ENCODE data around the gene DYNC1I1. TPM values are rescaled to one million over a fixed set of nuclear protein-coding genes. Genes with fewer than 3 reads are reported as not detected.

DYNC1I1 gene
- total and polyA plus RNA-seq, 10 donors = 0.21 to 7.5 (median 0.86) TPM

DNA sequence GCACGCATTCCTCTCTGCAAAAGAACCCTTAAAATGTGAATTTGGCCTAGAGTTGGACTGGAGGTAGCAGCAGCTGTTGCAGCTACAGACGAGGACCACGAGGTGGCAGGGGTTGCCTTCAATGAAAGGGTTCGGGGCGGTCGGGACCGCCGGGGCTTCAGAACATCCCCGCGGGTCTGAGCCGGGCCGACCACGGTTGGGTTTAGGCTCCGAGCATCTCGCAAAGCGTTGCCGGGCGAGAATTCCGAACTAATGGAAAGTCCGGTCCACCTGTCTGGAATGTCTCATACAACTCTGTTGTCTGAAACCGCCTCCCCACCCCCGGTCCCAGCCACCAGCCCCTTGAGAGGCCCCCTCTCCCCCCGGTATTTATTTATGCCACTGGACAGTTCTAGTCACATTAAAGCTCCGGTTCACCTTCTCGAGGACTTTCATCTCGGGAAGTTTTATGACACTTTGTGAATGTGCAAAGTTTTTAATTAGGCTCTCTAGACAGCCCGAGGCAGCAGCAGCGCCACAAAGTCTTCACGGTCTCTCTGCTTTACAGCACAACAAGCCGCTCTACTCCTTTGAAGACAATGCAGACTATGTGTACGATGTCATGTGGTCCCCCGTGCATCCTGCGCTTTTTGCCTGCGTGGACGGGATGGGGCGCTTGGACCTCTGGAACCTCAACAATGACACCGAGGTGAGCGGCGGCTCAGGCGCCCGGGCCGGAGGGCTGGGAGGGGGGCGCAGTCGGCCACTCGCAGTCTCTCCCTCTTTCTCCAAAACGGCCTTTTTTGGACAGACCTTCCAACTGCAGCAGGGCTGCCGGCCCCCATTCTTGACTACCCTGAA lies 303.4 kb downstream of the DYNC1I1 start:
- H3K4me3 ChIP-seq = peak overlapping the region; percentile 20 to 72 (median 43)
- intact Hi-C loops (cut with DNase I; ENCODE audit: low total_unique reads) = no loop called here
- H3K27ac ChIP-seq = no peak overlapping the region
- H3K27me3 ChIP-seq (replicated peaks in 1 of 7) = peaks cover 0 to 40% (median 13%) of the 10 kb centered on the region in 7 donors
- peak; percentile 81 for DNase-seq
- peaks cover 0 to 17% (median 10%) of the 10 kb centered on the region in 6 donors for H3K4me1 ChIP-seq
- no peak for TF ChIP-seq POLR2A (IDR thresholded peaks at IDR 0.05)
- TF ChIP-seq, protein P1, sequence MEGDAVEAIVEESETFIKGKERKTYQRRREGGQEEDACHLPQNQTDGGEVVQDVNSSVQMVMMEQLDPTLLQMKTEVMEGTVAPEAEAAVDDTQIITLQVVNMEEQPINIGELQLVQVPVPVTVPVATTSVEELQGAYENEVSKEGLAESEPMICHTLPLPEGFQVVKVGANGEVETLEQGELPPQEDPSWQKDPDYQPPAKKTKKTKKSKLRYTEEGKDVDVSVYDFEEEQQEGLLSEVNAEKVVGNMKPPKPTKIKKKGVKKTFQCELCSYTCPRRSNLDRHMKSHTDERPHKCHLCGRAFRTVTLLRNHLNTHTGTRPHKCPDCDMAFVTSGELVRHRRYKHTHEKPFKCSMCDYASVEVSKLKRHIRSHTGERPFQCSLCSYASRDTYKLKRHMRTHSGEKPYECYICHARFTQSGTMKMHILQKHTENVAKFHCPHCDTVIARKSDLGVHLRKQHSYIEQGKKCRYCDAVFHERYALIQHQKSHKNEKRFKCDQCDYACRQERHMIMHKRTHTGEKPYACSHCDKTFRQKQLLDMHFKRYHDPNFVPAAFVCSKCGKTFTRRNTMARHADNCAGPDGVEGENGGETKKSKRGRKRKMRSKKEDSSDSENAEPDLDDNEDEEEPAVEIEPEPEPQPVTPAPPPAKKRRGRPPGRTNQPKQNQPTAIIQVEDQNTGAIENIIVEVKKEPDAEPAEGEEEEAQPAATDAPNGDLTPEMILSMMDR (IDR thresholded peaks at IDR 0.05 in 8 of 11, conservative IDR thresholded peaks at IDR 0.05 in 3 of 11) = peak; percentile 28 to 85 (median 74)
- no peaks in the 10 kb centered on the region for H3K9me3 ChIP-seq
- no peaks in the 10 kb centered on the region for H3K36me3 ChIP-seq
- WGBS, 5 donors = 2 to 5% (median 2%) methylated on average over 29 to 47 of the region's 47 CpGs

DNA sequence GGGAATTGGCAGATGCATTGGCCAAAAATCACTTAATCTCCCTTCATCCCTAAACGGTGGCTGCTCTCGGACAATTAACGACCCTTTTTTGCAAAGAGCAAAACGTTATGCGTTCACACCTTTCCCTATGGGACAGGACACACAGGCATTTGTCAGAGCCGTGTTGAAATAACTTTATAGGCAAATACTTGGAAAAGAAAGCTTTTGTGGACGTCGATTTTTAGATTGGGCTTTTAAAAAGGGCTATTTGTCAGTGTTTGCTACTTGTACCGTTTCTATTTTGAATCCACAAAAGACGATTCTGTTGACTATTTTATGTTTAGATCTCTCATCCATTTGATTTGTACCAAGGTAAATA lies 304.0 kb downstream of the DYNC1I1 start:
- no peak overlapping the region for H3K27ac ChIP-seq
- peaks cover 0 to 17% (median 10%) of the 10 kb centered on the region in 6 donors for H3K4me1 ChIP-seq
- no peaks in the 10 kb centered on the region for H3K9me3 ChIP-seq
- TF ChIP-seq POLR2AphosphoS5 (IDR thresholded peaks at IDR 0.05) (no peak), POLR2A (IDR thresholded peaks at IDR 0.05) (no peak)
- TF ChIP-seq, protein P1 (IDR thresholded peaks at IDR 0.05 in 8 of 11, conservative IDR thresholded peaks at IDR 0.05 in 3 of 11) = no peak
- no peaks in the 10 kb centered on the region for H3K36me3 ChIP-seq
- no peak for DNase-seq
- H3K4me3 ChIP-seq = peak overlapping the region; percentile 20 to 72 (median 43)
- WGBS, 5 donors = 17 to 29% (median 19%) methylated on average over 10 of the region's 10 CpGs
- intact Hi-C loops (cut with DNase I; ENCODE audit: low total_unique reads) = no loop called here
- peaks cover 0 to 37% (median 13%) of the 10 kb centered on the region in 7 donors for H3K27me3 ChIP-seq (replicated peaks in 1 of 7)

DNA sequence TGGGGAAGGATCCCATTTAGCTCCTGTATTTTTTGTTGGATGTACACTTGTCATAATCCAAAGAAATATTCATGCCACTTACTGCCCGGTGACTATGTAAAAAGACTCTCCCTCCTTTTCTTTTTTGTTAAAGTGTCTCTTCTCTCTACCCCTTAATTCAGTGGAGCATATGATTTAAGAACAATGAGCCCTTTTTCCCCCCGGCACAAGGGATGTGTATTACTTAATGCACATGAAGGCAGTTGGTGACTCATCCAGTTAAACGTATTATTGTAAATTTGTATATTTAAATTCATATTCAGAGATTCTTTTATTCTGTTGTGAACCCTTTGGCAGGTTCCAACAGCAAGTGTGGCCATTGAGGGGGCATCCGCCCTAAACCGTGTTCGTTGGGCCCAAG lies 307.7 kb downstream of the DYNC1I1 start:
- no peak for TF ChIP-seq POLR2AphosphoS5 (IDR thresholded peaks at IDR 0.05)
- TF ChIP-seq, protein P1 (IDR thresholded peaks at IDR 0.05 in 8 of 11, conservative IDR thresholded peaks at IDR 0.05 in 3 of 11) = no peak
- TF ChIP-seq POLR2A (IDR thresholded peaks at IDR 0.05) = no peak
- intact Hi-C loops (cut with DNase I; ENCODE audit: low total_unique reads) = no loop called here
- Histone ChIP-seq H3K9me3 (no peaks in the 10 kb centered on the region), H3K36me3 (no peaks in the 10 kb centered on the region), H3K27me3 (replicated peaks in 1 of 7) (peaks cover 0 to 27% (median 13%) of the 10 kb centered on the region in 7 donors), H3K27ac (no peak overlapping the region), H3K4me1 (peaks cover 0 to 17% (median 10%) of the 10 kb centered on the region in 6 donors), H3K4me3 (no peak overlapping the region)
- 79 to 86% (median 82%) methylated on average over 6 of the region's 6 CpGs for WGBS, 5 donors
- DNase-seq = no peak

DNA sequence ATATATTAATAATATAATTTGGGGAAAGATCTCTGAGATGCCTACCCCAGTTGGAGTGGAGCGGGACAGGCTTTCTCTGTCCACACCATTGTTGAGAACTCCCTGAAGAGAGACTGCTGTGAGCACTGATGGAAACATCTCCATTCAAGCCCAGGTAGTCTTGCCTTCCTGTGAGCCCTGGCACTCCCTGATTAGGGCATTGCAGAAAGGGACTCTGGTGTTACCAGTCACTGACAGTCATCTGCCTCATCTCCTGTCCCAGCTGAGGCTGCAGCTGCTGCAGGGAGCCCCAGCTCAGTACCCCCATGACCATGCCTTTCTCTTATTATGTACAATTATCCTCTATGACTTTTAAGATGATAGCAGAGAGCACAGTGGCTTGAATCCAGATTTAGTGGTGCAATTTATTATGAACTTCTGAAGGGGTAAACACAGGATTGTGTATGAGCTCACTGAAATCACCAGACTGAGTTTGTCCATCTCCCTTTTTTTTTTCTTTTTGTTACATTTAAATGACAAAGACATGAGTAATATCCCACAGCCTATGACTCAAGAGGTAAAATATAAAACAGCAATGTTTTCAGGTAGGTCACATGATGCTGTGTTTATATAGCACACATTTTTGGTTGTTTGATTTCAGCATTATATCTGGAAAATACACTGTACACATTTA lies 312.7 kb downstream of the DYNC1I1 start:
- 88 to 100% (median 94%) methylated on average over 1 of the region's 1 CpG for WGBS, 5 donors
- no peak for DNase-seq
- H3K27me3 ChIP-seq (replicated peaks in 1 of 7) = peaks cover 0 to 6% (median 0%) of the 10 kb centered on the region in 7 donors
- intact Hi-C loops (cut with DNase I; ENCODE audit: low total_unique reads) = no loop called here
- H3K36me3 ChIP-seq = no peaks in the 10 kb centered on the region
- no peaks in the 10 kb centered on the region for H3K9me3 ChIP-seq
- TF ChIP-seq, protein P1 (IDR thresholded peaks at IDR 0.05 in 8 of 11, conservative IDR thresholded peaks at IDR 0.05 in 3 of 11) = no peak
- no peak for TF ChIP-seq POLR2AphosphoS5 (IDR thresholded peaks at IDR 0.05)
- no peak for TF ChIP-seq POLR2A (IDR thresholded peaks at IDR 0.05)
- no peak overlapping the region for H3K27ac ChIP-seq
- no peaks in the 10 kb centered on the region for H3K4me1 ChIP-seq
- no peak overlapping the region for H3K4me3 ChIP-seq
